ENCODE results near the gene PYDC2. TPM values are rescaled to one million over a fixed set of nuclear protein-coding genes. Genes with fewer than 3 reads are reported as not detected.
"Not testable (repeated sequence)": the region's sequence is repeated elsewhere in the genome, so short reads cannot be mapped to it uniquely, and the experiment has no call there.

PYDC2 gene
- total RNA-seq, 1 donor from 2014 or later: not detected

GRCh38 chr3:191473661-191474198, 12.8 kb downstream of the PYDC2 start:
- Mint-ChIP-seq H3K4me3 (ENCODE audit: unreplicated experiment) (no peak overlapping the region), H3K27me3 (ENCODE audit: unreplicated experiment) (no peaks in the 10 kb centered on the region), H3K4me1 (ENCODE audit: low read depth, unreplicated experiment) (peaks cover 8% of the 10 kb centered on the region), H3K27ac (ENCODE audit: unreplicated experiment) (no peak overlapping the region), H3K36me3 (ENCODE audit: unreplicated experiment) (no peaks in the 10 kb centered on the region), H3K9me3 (ENCODE audit: unreplicated experiment) (no peaks in the 10 kb centered on the region)
- DNase-seq: no peak
- TF ChIP-seq CTCF (IDR thresholded peaks at IDR 0.05; ENCODE audit: partially characterized antibody, unreplicated experiment): no peak

- H3K4me3 Mint-ChIP-seq (ENCODE audit: unreplicated experiment): no peak overlapping the region
- TF ChIP-seq CTCF (IDR thresholded peaks at IDR 0.05; ENCODE audit: partially characterized antibody, unreplicated experiment): no peak
Measured at GRCh38 chr3:191476066-191476772, 15.3 kb downstream of the PYDC2 start.

GRCh38 chr3:191483994-191484393, 23.0 kb downstream of the PYDC2 start:
- not testable (repeated sequence) for H3K27ac Mint-ChIP-seq (ENCODE audit: unreplicated experiment); H3K36me3 Mint-ChIP-seq (ENCODE audit: unreplicated experiment); DNase-seq; H3K4me1 Mint-ChIP-seq (ENCODE audit: low read depth, unreplicated experiment); H3K9me3 Mint-ChIP-seq (ENCODE audit: unreplicated experiment); H3K27me3 Mint-ChIP-seq (ENCODE audit: unreplicated experiment); H3K4me3 Mint-ChIP-seq (ENCODE audit: unreplicated experiment)

More at GRCh38 chr3:191476066-191476772, 15.3 kb downstream of the PYDC2 start:
- Mint-ChIP-seq H3K4me1 (ENCODE audit: low read depth, unreplicated experiment) (no peaks in the 10 kb centered on the region), H3K36me3 (ENCODE audit: unreplicated experiment) (no peaks in the 10 kb centered on the region), H3K27ac (ENCODE audit: unreplicated experiment) (no peak overlapping the region), H3K27me3 (ENCODE audit: unreplicated experiment) (no peaks in the 10 kb centered on the region), H3K9me3 (ENCODE audit: unreplicated experiment) (no peaks in the 10 kb centered on the region)
- DNase-seq: no peak

- no peak for TF ChIP-seq CTCF (IDR thresholded peaks at IDR 0.05; ENCODE audit: partially characterized antibody, unreplicated experiment)
- Mint-ChIP-seq H3K27ac (ENCODE audit: unreplicated experiment) (no peak overlapping the region), H3K27me3 (ENCODE audit: unreplicated experiment) (peaks cover 2% of the 10 kb centered on the region), H3K4me1 (ENCODE audit: low read depth, unreplicated experiment) (no peaks in the 10 kb centered on the region), H3K9me3 (ENCODE audit: unreplicated experiment) (no peaks in the 10 kb centered on the region), H3K36me3 (ENCODE audit: unreplicated experiment) (peaks cover 5% of the 10 kb centered on the region), H3K4me3 (ENCODE audit: unreplicated experiment) (no peak overlapping the region)
- DNase-seq: no peak
Measured at GRCh38 chr3:191484461-191484860, 23.5 kb downstream of the PYDC2 start.

- no peaks in the 10 kb centered on the region for H3K27me3 Mint-ChIP-seq (ENCODE audit: unreplicated experiment)
- H3K4me1 Mint-ChIP-seq (ENCODE audit: low read depth, unreplicated experiment): no peaks in the 10 kb centered on the region
- no peak overlapping the region for H3K4me3 Mint-ChIP-seq (ENCODE audit: unreplicated experiment)
- no peaks in the 10 kb centered on the region for H3K36me3 Mint-ChIP-seq (ENCODE audit: unreplicated experiment)
- no peaks in the 10 kb centered on the region for H3K9me3 Mint-ChIP-seq (ENCODE audit: unreplicated experiment)
- no peak overlapping the region for H3K27ac Mint-ChIP-seq (ENCODE audit: unreplicated experiment)
- no peak for DNase-seq
- TF ChIP-seq CTCF (IDR thresholded peaks at IDR 0.05; ENCODE audit: partially characterized antibody, unreplicated experiment): no peak
Measured at GRCh38 chr3:191492601-191493000, 31.6 kb downstream of the PYDC2 start.

All from glutamatergic neuron (in vitro differentiated cells).